ENCODE measurements around the gene VOPP1. TPM values are rescaled to one million over a fixed set of nuclear protein-coding genes. Genes with fewer than 3 reads are reported as not detected.

Gene VOPP1
- total and polyA plus RNA-seq, 10 of the 15 experiments (the other 5 are each of a cell fraction or from before 2014, with no cell fraction given): 32.8 to 206 (median 129) TPM

GRCh38 chr7:55429835-55430499 is 142.3 kb downstream of the VOPP1 start:
- Histone ChIP-seq H3K4me3 (no peak overlapping the region), H3K36me3 (ENCODE audit: control insufficient read depth in 2 of 2, insufficient read depth in 2 of 2, low read length in 1 of 2) (peaks cover 4 to 12% of the 10 kb centered on the region in 2 experiments; a peak in 3 of 4 replicates), H4K20me1 (ENCODE audit: control insufficient read depth, insufficient read depth) (no peaks in the 10 kb centered on the region), H3K4me1 (ENCODE audit: control insufficient read depth, insufficient read depth, low read length) (no peaks in the 10 kb centered on the region), H3K27ac (ENCODE audit: control insufficient read depth, insufficient read depth) (no peak overlapping the region), H3K4me2 (ENCODE audit: control insufficient read depth, insufficient read depth) (no peak overlapping the region), H3K27me3 (replicated peaks in 1 of 2; ENCODE audit: control insufficient read depth in 2 of 2, insufficient read depth in 2 of 2, low read length in 1 of 2) (no peaks in the 10 kb centered on the region), H3K9ac (ENCODE audit: control insufficient read depth, insufficient read depth, low read length) (no peak overlapping the region), H3K9me3 (replicated peaks; ENCODE audit: control insufficient read depth, insufficient read depth, low read length) (no peaks in the 10 kb centered on the region), H3K79me2 (ENCODE audit: control insufficient read depth, insufficient read depth, low read length) (no peaks in the 10 kb centered on the region), H2AFZ (ENCODE audit: control insufficient read depth, low read depth, low read length) (no peak overlapping the region)
- intact Hi-C loops (cut with micrococcal nuclease; ENCODE audit: unreplicated experiment): loop anchor here (5.0 kb wide), 2 partner anchors 87 to 167 kb away; no protein-coding TSS in a partner anchor
- 80% methylated on average over 11 of the region's 11 CpGs for WGBS (ENCODE audit: insufficient coverage, insufficient replicate concordance, low lambda C conversion rate, missing lambda C conversion rate)
- ChIA-PET CTCF (interaction anchor here (3.0 kb wide), 1 partner anchor 150 kb away, joined by 11 read pairs; no protein-coding TSS in a partner anchor), SMC1A (ENCODE audit: uncharacterized antibody, unreplicated experiment) (no interaction called here), POLR2A (no interaction called here), RAD21 (ENCODE audit: unreplicated experiment) (no interaction called here)
- DNase-seq (ENCODE audit: low read depth, low spot score) (no peak), ATAC-seq (no peak), FAIRE-seq (no peak)
- in situ Hi-C loops (cut with MboI): no loop called here
- BruUV-seq (replicated peaks): no TSS peak
- TF ChIP-seq MYB (IDR thresholded peaks at IDR 0.05; ENCODE audit: borderline replicate concordance, low read depth, low read length): no peak
- no peak for TF ChIP-seq CREM (IDR thresholded peaks at IDR 0.05; ENCODE audit: low read depth)
- no peak for TF ChIP-seq RUNX3 (IDR thresholded peaks at IDR 0.05; ENCODE audit: low read length)
- TF ChIP-seq TAF1 (IDR thresholded peaks at IDR 0.05; ENCODE audit: borderline replicate concordance, low read depth, low read length): no peak
- TF ChIP-seq FOS (IDR thresholded peaks at IDR 0.05; ENCODE audit: borderline replicate concordance, extremely low read depth, insufficient read length): no peak
- TF ChIP-seq SMARCA5 (IDR thresholded peaks at IDR 0.05): no peak
- no peak for TF ChIP-seq IRF5 (IDR thresholded peaks at IDR 0.05; ENCODE audit: borderline replicate concordance)
- TF ChIP-seq REST (IDR thresholded peaks at IDR 0.05; ENCODE audit: low read depth, low read length): no peak
- TF ChIP-seq SMC3 (IDR thresholded peaks at IDR 0.05; ENCODE audit: borderline replicate concordance, low read length): no peak
- no peak for TF ChIP-seq CTCF (IDR thresholded peaks at IDR 0.05 in 2 of 3, conservative IDR thresholded peaks at IDR 0.05 in 1 of 3; ENCODE audit: control insufficient read depth in 2 of 3, extremely low read depth in 1 of 3, insufficient read depth in 1 of 3, low read depth in 3 of 3, low read length in 3 of 3)
- no peak for TF ChIP-seq E2F8 (IDR thresholded peaks at IDR 0.05; ENCODE audit: low read depth, partially characterized antibody)
- TF ChIP-seq HCFC1 (IDR thresholded peaks at IDR 0.05; ENCODE audit: low read length): no peak
- TF ChIP-seq PAX5 (IDR thresholded peaks at IDR 0.05; ENCODE audit: borderline replicate concordance, low read depth, low read length): no peak
